GM12872 (cell line): ENCODE results near the gene MFAP4.

Experiments
- TF ChIP-seq, protein P1 (sequence below): IDR thresholded peaks from 3 replicates; pipeline ENCODE4 v1.5.1; 2011; ENCODE audit warnings: low read depth, mild to moderate bottlenecking, low read length, moderate library complexity; ENCODE audit not compliant: insufficient read depth

The MFAP4 gene

GRCh38 chr17:19390951-19391350 lies 4.0 kb upstream of the MFAP4 start:
- TF ChIP-seq, protein P1, sequence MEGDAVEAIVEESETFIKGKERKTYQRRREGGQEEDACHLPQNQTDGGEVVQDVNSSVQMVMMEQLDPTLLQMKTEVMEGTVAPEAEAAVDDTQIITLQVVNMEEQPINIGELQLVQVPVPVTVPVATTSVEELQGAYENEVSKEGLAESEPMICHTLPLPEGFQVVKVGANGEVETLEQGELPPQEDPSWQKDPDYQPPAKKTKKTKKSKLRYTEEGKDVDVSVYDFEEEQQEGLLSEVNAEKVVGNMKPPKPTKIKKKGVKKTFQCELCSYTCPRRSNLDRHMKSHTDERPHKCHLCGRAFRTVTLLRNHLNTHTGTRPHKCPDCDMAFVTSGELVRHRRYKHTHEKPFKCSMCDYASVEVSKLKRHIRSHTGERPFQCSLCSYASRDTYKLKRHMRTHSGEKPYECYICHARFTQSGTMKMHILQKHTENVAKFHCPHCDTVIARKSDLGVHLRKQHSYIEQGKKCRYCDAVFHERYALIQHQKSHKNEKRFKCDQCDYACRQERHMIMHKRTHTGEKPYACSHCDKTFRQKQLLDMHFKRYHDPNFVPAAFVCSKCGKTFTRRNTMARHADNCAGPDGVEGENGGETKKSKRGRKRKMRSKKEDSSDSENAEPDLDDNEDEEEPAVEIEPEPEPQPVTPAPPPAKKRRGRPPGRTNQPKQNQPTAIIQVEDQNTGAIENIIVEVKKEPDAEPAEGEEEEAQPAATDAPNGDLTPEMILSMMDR: no peak

DNA sequence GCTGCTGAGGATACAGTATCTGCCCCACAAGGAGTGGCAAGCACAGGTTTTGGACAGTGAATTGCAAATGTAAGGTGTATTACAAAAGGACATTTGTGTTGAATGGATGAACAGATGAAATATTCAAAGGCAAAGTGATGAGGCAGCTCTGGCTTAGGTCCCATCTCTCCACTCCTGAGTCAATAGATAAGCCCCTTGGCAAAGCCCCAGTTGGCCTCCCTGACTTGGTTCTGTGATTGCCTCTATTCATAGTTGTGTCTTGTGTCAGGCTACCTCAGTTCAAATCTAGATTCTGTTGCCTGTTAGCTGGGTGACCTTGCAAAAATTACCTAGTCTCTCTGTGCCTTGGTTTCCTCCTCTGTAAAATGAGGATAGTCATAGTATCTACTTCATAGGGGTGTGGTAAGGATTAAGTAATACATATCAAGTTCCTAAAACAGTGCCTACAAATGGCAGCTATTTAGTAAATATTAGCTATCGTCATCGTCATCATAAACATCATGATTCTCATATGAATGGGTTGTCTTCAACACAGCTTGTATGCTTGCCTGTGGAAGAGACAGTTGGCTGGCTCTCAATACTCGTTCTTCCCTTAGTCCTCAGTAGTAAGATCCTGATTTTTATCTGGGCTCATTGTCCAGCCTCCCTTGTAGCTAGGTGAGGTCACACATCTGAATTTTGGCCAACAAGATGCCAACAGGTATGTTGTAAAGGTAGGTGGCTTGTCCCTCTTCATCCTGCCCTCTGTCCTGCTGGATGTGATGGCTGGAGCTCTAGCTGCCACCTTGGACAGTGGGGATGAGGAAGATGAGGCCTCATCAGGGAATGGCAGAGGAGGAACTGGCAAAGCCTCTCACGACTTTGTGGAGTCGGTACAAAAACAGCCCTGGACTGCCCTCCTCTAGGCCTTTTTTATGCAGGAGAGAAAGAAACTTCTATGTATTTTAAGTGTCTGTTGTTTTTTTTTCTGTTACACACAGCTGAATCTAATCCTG lies 2.1 kb upstream of the MFAP4 start:
- TF ChIP-seq, protein P1: no peak

DNA sequence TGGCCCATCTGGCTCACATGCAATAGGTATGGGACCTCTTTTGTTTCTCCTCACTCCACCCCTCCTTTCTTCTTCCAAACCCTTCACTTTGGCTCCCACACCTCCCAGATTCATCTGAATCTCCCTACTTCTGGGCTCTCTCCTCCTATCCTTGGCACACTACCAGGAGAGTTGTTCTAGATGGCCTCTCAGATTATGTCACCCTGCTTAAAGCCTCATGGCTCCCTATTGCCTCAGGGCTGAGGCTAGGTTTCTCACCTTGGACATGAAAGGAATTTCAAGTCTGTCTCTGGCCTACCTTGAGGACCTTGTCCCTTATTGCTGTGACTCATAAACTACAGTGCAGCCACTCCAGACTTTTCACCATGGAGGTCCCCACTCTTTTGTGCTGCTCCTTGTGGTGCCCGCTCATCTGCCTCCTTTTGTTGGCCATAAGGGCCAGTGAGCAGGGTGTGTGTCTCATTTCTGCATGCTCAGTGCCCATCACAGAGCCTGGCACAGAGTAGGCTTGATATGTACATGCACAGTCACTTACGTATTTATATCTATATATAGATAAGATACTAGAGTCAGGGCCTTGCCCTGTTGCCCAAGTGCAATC lies 1.0 kb upstream of the MFAP4 start:
- TF ChIP-seq, protein P1: no peak

DNA sequence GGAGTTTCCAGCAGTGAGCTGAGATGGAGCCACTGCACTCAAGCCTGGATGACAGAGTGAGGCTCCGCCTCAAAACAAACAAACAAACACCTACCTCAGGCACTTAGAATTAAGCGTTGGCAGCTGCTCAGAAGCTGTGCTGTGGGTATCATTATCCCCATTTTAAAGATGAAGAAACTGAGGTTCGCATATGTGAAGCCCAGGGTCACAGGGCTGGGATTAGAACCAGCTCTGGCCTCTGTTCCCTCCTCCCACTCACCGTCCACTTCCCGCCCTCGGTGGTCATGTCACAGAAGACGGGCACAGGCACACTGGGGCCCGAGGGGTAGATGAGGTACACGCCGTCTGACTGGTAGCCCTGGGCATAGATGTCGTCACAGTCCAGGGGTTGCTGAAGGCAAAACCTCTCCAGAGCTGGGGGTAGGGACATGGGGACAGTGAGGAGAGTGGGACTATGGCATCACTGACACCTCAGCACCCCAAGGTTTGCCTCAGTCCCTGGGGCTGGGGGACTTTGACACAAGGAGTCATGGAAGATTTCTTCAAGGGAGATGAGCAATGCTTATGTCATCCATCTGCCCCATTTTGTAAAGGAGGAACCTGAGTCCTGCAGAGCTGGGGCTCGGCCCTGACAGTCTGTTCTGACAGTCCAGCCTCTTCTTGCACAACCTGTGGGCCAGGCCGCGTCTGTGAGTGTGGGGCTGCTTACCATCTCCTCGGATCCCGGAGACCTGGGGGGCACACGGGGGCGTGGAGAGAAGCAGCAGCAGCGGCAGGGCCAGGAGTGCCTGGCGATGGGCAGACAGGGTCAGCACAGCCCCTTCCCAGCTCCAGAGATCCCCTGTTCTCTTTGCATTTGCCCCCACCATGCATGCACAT lies 700 bp downstream of the MFAP4 start:
- TF ChIP-seq, protein P1: no peak

DNA sequence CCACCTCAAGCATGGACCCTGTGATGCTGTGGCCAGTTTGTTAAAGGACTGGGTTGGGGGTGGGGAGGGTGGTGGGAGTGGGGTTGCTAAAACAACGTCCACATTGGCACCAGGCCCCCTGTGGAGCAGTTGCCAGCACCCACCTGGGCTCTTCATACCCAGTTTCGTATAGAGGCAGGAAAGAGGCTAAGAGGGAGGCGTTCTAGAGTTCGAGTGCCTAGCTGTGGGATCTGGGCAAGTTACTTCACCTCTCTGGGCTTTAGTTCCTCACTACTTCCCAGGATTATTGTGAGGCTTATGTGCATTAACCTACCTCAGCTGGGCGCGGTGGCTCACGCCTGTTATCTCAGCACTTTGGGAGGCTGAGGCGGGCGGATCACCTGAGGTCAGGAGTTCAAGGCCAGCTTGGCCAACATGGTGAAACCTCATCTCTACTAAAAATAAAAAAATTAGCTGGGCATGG lies 1.4 kb downstream of the MFAP4 start:
- TF ChIP-seq, protein P1: no peak

- TF ChIP-seq, protein P1: no peak
These were observed 2.1 kb downstream of the MFAP4 start for GRCh38 chr17:19384723-19385391.
